Activated CD4-positive, alpha-beta memory T cell treated with anti-CD3 and anti-CD28 coated beads for 36 hours (primary cell): ENCODE results near the gene ETFA. TPM values are rescaled to one million over a fixed set of nuclear protein-coding genes. Genes with fewer than 3 reads are reported as not detected.
"Not testable (repeated sequence)": the region's sequence is repeated elsewhere in the genome, so short reads cannot be mapped to it uniquely, and the experiment has no call there.

Source experiments
- CTCF ChIA-PET: fragments of 350-600 bp; sonication (Branson Sonifier 250); formaldehyde crosslinking; loops from one replicate; lab custom pipeline; 2021; ENCODE audit warnings: antibody characterized with exemption, inconsistent platforms; lab: Charles Lee
- POLR2A ChIA-PET: fragments of 350-600 bp; sonication (Branson Sonifier 250); formaldehyde crosslinking; loops from one replicate; lab custom pipeline; 2021; ENCODE audit warnings: antibody characterized with exemption; lab: Charles Lee
- DNase-seq: peaks from one replicate; pipeline ENCODE4 v3.0.0-alpha.2; 2020
- H3K27ac Mint-ChIP-seq: one replicate; pipeline ENCODE4 v1.8.0; 2021; ENCODE audit warnings: mixed read lengths
- H3K27me3 Mint-ChIP-seq: one replicate; pipeline ENCODE4 v1.8.0; 2021; ENCODE audit warnings: mixed read lengths
- H3K36me3 Mint-ChIP-seq: one replicate; pipeline ENCODE4 v1.8.0; 2021; ENCODE audit warnings: mixed read lengths
- H3K4me1 Mint-ChIP-seq: one replicate; pipeline ENCODE4 v1.8.0; 2021; ENCODE audit warnings: low read depth, mixed read lengths
- H3K4me3 Mint-ChIP-seq: one replicate; pipeline ENCODE4 v1.8.0; 2021; ENCODE audit warnings: mild to moderate bottlenecking, mixed read lengths
- H3K9me3 Mint-ChIP-seq: one replicate; pipeline ENCODE4 v1.8.0; 2021; ENCODE audit warnings: mixed read lengths
- intact Hi-C: fragments of 100-400 bp; cut with micrococcal nuclease; formaldehyde crosslinking; loops from one replicate; pipeline ENCODE4 v1.15.1; 2023
- total RNA-seq, 2 experiments: library from RNA; stranded (reverse); gene quantifications; one replicate each; pipeline ENCODE4 v1.2.3, GENCODE V29; 2021

ETFA gene
- total RNA-seq, 2 experiments from 2014 or later: 169 to 173 TPM

DNA sequence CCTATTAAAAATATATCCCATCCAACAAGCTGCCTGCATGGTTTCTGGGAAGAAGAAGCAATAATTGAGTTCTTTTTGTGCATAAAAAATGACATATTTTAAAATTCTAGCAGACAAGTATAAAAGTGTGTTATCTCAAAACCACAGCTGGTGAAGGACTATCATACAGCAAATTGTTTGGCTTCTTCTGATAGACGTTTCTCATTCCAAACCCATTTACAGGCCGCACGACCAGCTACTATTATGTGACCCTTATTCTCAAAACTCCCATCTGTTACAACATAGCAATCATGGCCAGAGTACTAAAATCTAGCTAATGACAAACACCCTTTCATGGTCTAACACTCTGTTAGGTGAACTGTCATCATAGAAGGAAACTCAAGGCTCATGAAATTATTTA, 21.7 kb downstream of the ETFA start:
- no peak overlapping the region for H3K4me3 Mint-ChIP-seq
- no peaks in the 10 kb centered on the region for H3K27me3 Mint-ChIP-seq
- H3K9me3 Mint-ChIP-seq: no peaks in the 10 kb centered on the region
- peaks cover 30% of the 10 kb centered on the region for H3K4me1 Mint-ChIP-seq
- ChIA-PET CTCF (interaction anchor here (1.4 kb wide), 1 partner anchor 20 kb away, joined by 4 read pairs; no protein-coding TSS in a partner anchor), POLR2A (interaction anchor here (3.2 kb wide), 1 partner anchor 21 kb away, joined by 10 read pairs; the partner anchor contains the start of gene ETFA)
- no peak overlapping the region for H3K27ac Mint-ChIP-seq
- DNase-seq: no peak
- peaks cover 23% of the 10 kb centered on the region for H3K36me3 Mint-ChIP-seq
- intact Hi-C loops: loop anchor here (5.0 kb wide), 1 partner anchor 102 kb away; no protein-coding TSS in a partner anchor

DNA sequence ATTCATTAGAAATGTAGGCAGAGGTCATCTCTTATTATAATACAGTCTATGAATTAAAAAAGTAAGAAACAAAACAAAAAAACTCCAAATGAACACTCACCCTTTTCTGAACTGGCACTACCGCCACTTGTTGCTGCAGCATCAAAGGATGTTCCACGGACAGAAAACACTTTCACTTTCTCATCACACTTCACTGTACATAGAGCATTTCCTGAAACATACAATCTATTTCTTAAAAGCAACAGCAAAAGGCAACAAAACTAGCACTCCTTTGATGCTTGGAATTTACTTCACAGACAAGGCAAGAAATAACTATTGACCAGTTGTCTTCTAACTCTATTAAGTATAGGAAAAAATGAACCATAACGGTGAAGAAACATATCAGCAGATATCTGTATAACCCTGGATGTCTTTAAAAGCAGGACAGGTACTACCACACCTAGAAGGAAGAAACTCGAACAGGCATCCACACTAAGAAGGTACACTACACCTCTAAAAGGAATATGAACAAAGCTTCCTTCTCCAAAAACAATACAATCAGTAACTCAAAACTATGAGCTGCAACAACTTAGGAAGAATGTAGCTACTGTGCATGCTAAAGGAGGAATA, 24.9 kb downstream of the ETFA start:
- Mint-ChIP-seq H3K36me3 (peaks cover 29% of the 10 kb centered on the region), H3K27me3 (no peaks in the 10 kb centered on the region), H3K4me3 (peak overlapping the region; percentile 67), H3K4me1 (peaks cover 13% of the 10 kb centered on the region), H3K9me3 (no peaks in the 10 kb centered on the region), H3K27ac (peak overlapping the region; percentile 73)
- peak; percentile 26 for DNase-seq
- intact Hi-C loops: loop anchor here (1.0 to 5.0 kb wide), 2 partner anchors 25 to 99 kb away; partner anchors contain the start of gene ETFA
- POLR2A ChIA-PET: no interaction called here
- CTCF ChIA-PET: interaction anchor here (0.6 to 1.6 kb wide), 5 partner anchors 69 to 354 kb away, joined by 3 read pairs; no protein-coding TSS in a partner anchor

GRCh38 chr15:76285241-76285825, 25.9 kb downstream of the ETFA start:
- intact Hi-C loops: loop anchor here (5.0 kb wide), 1 partner anchor 98 kb away; no protein-coding TSS in a partner anchor
- Mint-ChIP-seq H3K27me3 (no peaks in the 10 kb centered on the region), H3K4me1 (peaks cover 13% of the 10 kb centered on the region), H3K9me3 (no peaks in the 10 kb centered on the region), H3K27ac (no peak overlapping the region), H3K4me3 (no peak overlapping the region), H3K36me3 (peaks cover 31% of the 10 kb centered on the region)
- ChIA-PET POLR2A (no interaction called here), CTCF (interaction anchor here (1.1 to 1.6 kb wide), 2 partner anchors 101 to 137 kb away, joined by 3 read pairs; no protein-coding TSS in a partner anchor)
- no peak for DNase-seq

DNA sequence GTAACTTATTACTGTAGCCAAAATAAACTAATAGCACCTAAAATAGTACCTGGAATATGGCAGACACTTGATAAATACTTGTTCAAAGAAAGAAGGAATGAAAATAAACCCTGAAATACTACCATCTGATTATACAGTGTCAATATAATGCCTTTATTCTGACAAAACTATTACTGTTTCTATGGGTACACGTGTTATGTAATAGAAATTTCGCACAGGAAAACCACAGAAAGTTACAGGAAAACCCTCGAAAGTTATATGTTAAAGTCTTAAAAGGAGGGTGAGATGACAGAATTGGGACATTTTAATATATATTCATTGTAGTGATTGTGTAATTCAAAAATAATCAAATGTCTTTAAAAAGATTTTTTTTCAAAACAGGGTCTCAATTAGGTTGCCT, 28.8 kb downstream of the ETFA start:
- POLR2A ChIA-PET: no interaction called here
- H3K27me3 Mint-ChIP-seq: no peaks in the 10 kb centered on the region
- CTCF ChIA-PET: no interaction called here
- intact Hi-C loops: no loop called here
- H3K36me3 Mint-ChIP-seq: peaks cover 50% of the 10 kb centered on the region
- no peak for DNase-seq
- no peaks in the 10 kb centered on the region for H3K9me3 Mint-ChIP-seq
- H3K27ac Mint-ChIP-seq: no peak overlapping the region
- H3K4me1 Mint-ChIP-seq: peaks cover 12% of the 10 kb centered on the region
- H3K4me3 Mint-ChIP-seq: no peak overlapping the region

- Mint-ChIP-seq H3K27me3 (no peaks in the 10 kb centered on the region), H3K9me3 (no peaks in the 10 kb centered on the region), H3K4me3 (no peak overlapping the region), H3K27ac (no peak overlapping the region), H3K4me1 (no peaks in the 10 kb centered on the region), H3K36me3 (peaks cover 53% of the 10 kb centered on the region)
- intact Hi-C loops: no loop called here
- ChIA-PET POLR2A (no interaction called here), CTCF (interaction anchor here (1.3 kb wide), 1 partner anchor 87 kb away, joined by 3 read pairs; no protein-coding TSS in a partner anchor)
- DNase-seq: no peak
Observed at GRCh38 chr15:76278651-76279050, 32.6 kb downstream of the ETFA start.

DNA sequence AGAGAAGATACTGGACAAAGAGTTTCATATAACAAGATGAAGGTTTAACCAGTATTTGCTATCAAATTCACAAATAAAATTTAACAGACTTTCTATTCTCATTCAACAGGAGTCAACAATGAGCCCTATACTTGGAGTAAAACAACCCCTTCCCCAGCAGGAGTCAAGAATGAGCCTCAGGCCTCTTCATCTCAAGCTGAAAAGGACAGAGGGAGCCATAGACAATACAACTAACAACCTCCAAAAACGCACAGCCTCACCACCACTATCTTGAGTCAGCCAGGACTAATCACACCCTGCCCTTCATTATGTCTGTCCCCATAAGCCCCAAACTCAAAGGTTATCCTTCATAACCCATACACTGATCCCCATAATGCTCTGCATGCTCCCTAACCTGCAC, 36.4 kb downstream of the ETFA start:
- H3K27ac Mint-ChIP-seq: no peak overlapping the region
- peaks cover 50% of the 10 kb centered on the region for H3K36me3 Mint-ChIP-seq
- POLR2A ChIA-PET: no interaction called here
- H3K4me1 Mint-ChIP-seq: no peaks in the 10 kb centered on the region
- no peaks in the 10 kb centered on the region for H3K27me3 Mint-ChIP-seq
- intact Hi-C loops: no loop called here
- H3K4me3 Mint-ChIP-seq: no peak overlapping the region
- DNase-seq: no peak
- CTCF ChIA-PET: no interaction called here
- H3K9me3 Mint-ChIP-seq: no peaks in the 10 kb centered on the region

DNA sequence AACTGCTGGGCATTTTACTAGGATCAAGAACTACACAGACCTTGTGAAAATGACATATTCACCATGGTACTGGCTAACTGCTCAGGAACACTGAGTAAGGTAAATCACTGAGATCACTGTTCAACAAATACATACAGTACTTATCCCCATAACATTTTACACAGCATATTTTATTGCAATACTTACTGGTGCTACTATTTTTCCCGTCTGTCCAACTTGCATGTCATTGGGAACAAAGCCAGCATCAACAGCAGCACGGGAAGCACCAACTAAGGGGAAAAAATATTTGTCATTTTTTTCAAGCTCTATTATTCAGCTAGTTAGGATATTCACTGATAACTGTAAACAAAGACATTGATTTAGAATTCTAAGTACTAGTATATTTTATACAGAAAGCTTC, 37.0 kb downstream of the ETFA start:
- no peak overlapping the region for H3K27ac Mint-ChIP-seq
- H3K4me3 Mint-ChIP-seq: no peak overlapping the region
- ChIA-PET CTCF (no interaction called here), POLR2A (interaction anchor here (0.5 kb wide), 1 partner anchor 1185 kb away, joined by 3 read pairs; no protein-coding TSS in a partner anchor)
- no peaks in the 10 kb centered on the region for H3K27me3 Mint-ChIP-seq
- no peaks in the 10 kb centered on the region for H3K4me1 Mint-ChIP-seq
- peaks cover 52% of the 10 kb centered on the region for H3K36me3 Mint-ChIP-seq
- no peak for DNase-seq
- intact Hi-C loops: no loop called here
- peaks cover 4% of the 10 kb centered on the region for H3K9me3 Mint-ChIP-seq

DNA sequence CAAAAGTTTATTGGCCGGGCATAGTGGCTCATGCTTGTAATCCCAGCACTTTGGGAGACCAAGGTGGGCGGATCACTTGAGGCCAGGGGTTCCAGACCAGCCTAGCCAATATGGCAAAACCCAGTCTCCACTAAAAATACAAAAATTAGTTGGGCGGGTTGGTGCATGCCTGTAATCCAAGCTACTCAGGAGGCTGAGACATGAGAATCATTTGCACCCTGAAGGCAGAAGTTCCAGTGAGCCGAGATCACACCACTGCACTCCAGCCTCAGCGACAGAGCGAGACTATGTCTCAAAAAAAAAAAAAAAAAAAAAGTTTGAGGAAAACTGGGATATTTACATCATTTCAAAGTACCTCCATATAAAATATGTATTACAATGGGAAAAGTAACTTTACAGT, 40.4 kb downstream of the ETFA start:
- CTCF ChIA-PET: no interaction called here
- Mint-ChIP-seq H3K27ac (no peak overlapping the region), H3K9me3 (peaks cover 19% of the 10 kb centered on the region), H3K36me3 (peaks cover 57% of the 10 kb centered on the region), H3K27me3 (no peaks in the 10 kb centered on the region), H3K4me3 (no peak overlapping the region), H3K4me1 (no peaks in the 10 kb centered on the region)
- no peak for DNase-seq
- POLR2A ChIA-PET: no interaction called here
- intact Hi-C loops: no loop called here

GRCh38 chr15:76267077-76267476, 44.2 kb downstream of the ETFA start:
- ChIA-PET CTCF (no interaction called here), POLR2A (no interaction called here)
- no peaks in the 10 kb centered on the region for H3K27me3 Mint-ChIP-seq
- intact Hi-C loops: no loop called here
- no peaks in the 10 kb centered on the region for H3K4me1 Mint-ChIP-seq
- no peak for DNase-seq
- H3K9me3 Mint-ChIP-seq: peaks cover 39% of the 10 kb centered on the region
- H3K4me3 Mint-ChIP-seq: no peak overlapping the region
- no peak overlapping the region for H3K27ac Mint-ChIP-seq
- H3K36me3 Mint-ChIP-seq: peaks cover 81% of the 10 kb centered on the region

- H3K4me1 Mint-ChIP-seq, intact Hi-C loops, H3K27ac Mint-ChIP-seq, H3K4me3 Mint-ChIP-seq, POLR2A ChIA-PET, CTCF ChIA-PET, DNase-seq, H3K27me3 Mint-ChIP-seq: not testable (repeated sequence)
- Mint-ChIP-seq H3K9me3 (peaks cover 39% of the 10 kb centered on the region), H3K36me3 (peaks cover 83% of the 10 kb centered on the region)
Observed at GRCh38 chr15:76265769-76266168, 45.5 kb downstream of the ETFA start.

DNA sequence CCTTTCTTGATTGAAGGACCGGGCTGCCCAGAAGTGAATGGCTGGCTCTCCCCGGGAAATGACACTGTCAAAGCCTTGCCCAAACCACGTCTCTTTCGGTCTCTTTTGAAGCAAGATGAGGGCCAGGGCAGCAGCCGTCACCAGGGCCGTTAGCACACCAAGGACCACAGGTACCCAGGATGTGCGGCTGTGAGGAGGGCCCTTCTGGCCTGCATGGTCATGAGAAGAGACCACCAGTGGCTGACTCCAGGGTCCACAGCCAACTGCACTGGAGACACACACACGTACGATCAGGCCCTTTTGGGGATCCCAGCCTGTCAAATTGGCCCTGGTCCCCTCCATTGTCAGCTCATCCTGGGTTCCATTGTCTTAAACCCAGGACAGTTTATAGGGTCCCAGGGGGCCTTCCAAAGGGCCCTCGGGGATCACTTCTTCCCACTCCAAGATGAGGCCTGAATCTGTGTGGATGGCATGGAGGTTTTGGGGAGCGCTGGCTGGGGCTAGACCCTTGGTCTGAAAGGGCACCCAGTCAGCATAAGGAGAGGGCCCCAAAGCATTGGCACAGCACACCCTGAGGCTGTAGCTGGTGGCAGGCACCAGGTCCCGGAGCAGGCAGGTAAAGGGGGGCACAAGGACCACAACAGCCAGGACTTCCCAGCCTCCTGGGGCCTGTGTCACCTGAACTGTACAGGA, 50.9 kb downstream of the ETFA start:
- no peak overlapping the region for H3K4me3 Mint-ChIP-seq
- intact Hi-C loops: no loop called here
- ChIA-PET CTCF (no interaction called here), POLR2A (no interaction called here)
- H3K9me3 Mint-ChIP-seq: peaks cover 22% of the 10 kb centered on the region
- no peaks in the 10 kb centered on the region for H3K27me3 Mint-ChIP-seq
- no peaks in the 10 kb centered on the region for H3K4me1 Mint-ChIP-seq
- no peak for DNase-seq
- H3K27ac Mint-ChIP-seq: no peak overlapping the region
- peaks cover 59% of the 10 kb centered on the region for H3K36me3 Mint-ChIP-seq

GRCh38 chr15:76259392-76259791, 51.9 kb downstream of the ETFA start:
- ChIA-PET POLR2A (no interaction called here), CTCF (no interaction called here)
- H3K4me1 Mint-ChIP-seq: no peaks in the 10 kb centered on the region
- no peak overlapping the region for H3K27ac Mint-ChIP-seq
- intact Hi-C loops: no loop called here
- no peak for DNase-seq
- peaks cover 49% of the 10 kb centered on the region for H3K36me3 Mint-ChIP-seq
- no peak overlapping the region for H3K4me3 Mint-ChIP-seq
- H3K27me3 Mint-ChIP-seq: no peaks in the 10 kb centered on the region
- H3K9me3 Mint-ChIP-seq: peaks cover 17% of the 10 kb centered on the region
